NT2/D1 (cell line): Measurements from ENCODE around the gene BEND6.
"Not testable (repeated sequence)": the region's sequence is repeated elsewhere in the genome, so short reads cannot be mapped to it uniquely, and the experiment has no call there.

Experiments
- DNase-seq: peaks from one replicate; pipeline ENCODE4 v3.0.0-alpha.2; 2011; ENCODE audit warnings: low read depth, low spot score
- H3K27me3 ChIP-seq: 2 replicates; pipeline ENCODE4 v1.6.0; 2011; ENCODE audit warnings: mild to moderate bottlenecking; ENCODE audit not compliant: insufficient read length, insufficient read depth
- H3K36me3 ChIP-seq: 2 replicates; pipeline ENCODE4 v1.6.1; 2011; ENCODE audit warnings: mild to moderate bottlenecking, low read length, mixed read lengths; ENCODE audit not compliant: insufficient read depth, insufficient read length
- H3K4me1 ChIP-seq: 2 replicates; pipeline ENCODE4 v1.5.1; 2011; ENCODE audit not compliant: insufficient read depth, insufficient read length
- H3K4me3 ChIP-seq: 2 replicates; pipeline ENCODE4 v1.5.1; 2011; ENCODE audit warnings: low read depth; ENCODE audit not compliant: insufficient read length
- H3K9ac ChIP-seq: 2 replicates; pipeline ENCODE4 v1.6.0; 2011; ENCODE audit warnings: low read depth; ENCODE audit not compliant: insufficient read length
- H3K9me3 ChIP-seq: 2 replicates; pipeline ENCODE4 v1.5.1; 2011; ENCODE audit warnings: mild to moderate bottlenecking, low read length; ENCODE audit not compliant: insufficient read depth
- SUZ12 ChIP-seq: IDR thresholded peaks from 2 replicates; pipeline ENCODE4 v1.6.1; 2011; ENCODE audit not compliant: insufficient read length, insufficient read depth; ENCODE audit errors: extremely low read depth
- YY1 ChIP-seq: IDR thresholded peaks from 2 replicates; pipeline ENCODE4 v1.6.1; 2011; ENCODE audit not compliant: insufficient read length, insufficient read depth
- ZNF274 ChIP-seq: IDR thresholded peaks from 2 replicates; pipeline ENCODE4 v1.6.1; 2011; ENCODE audit warnings: mild to moderate bottlenecking, low read depth, low read length

The BEND6 gene

GRCh38 chr6:56986611-56987010 lies 31.7 kb downstream of the BEND6 start:
- H3K4me3 ChIP-seq: no peak overlapping the region
- H3K9ac ChIP-seq: no peak overlapping the region
- no peaks in the 10 kb centered on the region for H3K4me1 ChIP-seq
- H3K9me3 ChIP-seq: no peaks in the 10 kb centered on the region
- H3K36me3 ChIP-seq: no peaks in the 10 kb centered on the region
- H3K27me3 ChIP-seq: no peaks in the 10 kb centered on the region
- TF ChIP-seq YY1 (no peak), SUZ12 (no peak), ZNF274 (no peak)
- no peak for DNase-seq

GRCh38 chr6:56988145-56988544 lies 33.2 kb downstream of the BEND6 start:
- Histone ChIP-seq H3K27me3 (no peaks in the 10 kb centered on the region), H3K36me3 (no peaks in the 10 kb centered on the region), H3K4me1 (no peaks in the 10 kb centered on the region), H3K9me3 (no peaks in the 10 kb centered on the region), H3K4me3 (no peak overlapping the region), H3K9ac (no peak overlapping the region)
- no peak for DNase-seq
- TF ChIP-seq SUZ12 (no peak), ZNF274 (no peak), YY1 (no peak)

GRCh38 chr6:56992036-56992435 lies 37.1 kb downstream of the BEND6 start:
- TF ChIP-seq SUZ12 (no peak), YY1 (no peak), ZNF274 (no peak)
- H3K4me1 ChIP-seq: no peaks in the 10 kb centered on the region
- no peaks in the 10 kb centered on the region for H3K9me3 ChIP-seq
- no peaks in the 10 kb centered on the region for H3K27me3 ChIP-seq
- no peak overlapping the region for H3K9ac ChIP-seq
- H3K4me3 ChIP-seq: no peak overlapping the region
- no peaks in the 10 kb centered on the region for H3K36me3 ChIP-seq
- DNase-seq: no peak

- Histone ChIP-seq H3K4me3 (no peak overlapping the region), H3K9ac (no peak overlapping the region), H3K36me3 (no peaks in the 10 kb centered on the region), H3K4me1 (no peaks in the 10 kb centered on the region), H3K27me3 (no peaks in the 10 kb centered on the region), H3K9me3 (no peaks in the 10 kb centered on the region)
- TF ChIP-seq YY1 (no peak), ZNF274 (no peak), SUZ12 (no peak)
- DNase-seq: no peak
Observed at GRCh38 chr6:56992703-56993102, 37.8 kb downstream of the BEND6 start.

- DNase-seq: no peak
Observed at GRCh38 chr6:56995347-56995902, 40.5 kb downstream of the BEND6 start.

GRCh38 chr6:56996401-56996800 lies 41.5 kb downstream of the BEND6 start:
- no peak for DNase-seq

More at GRCh38 chr6:56995347-56995902, 40.5 kb downstream of the BEND6 start:
- no peak overlapping the region for H3K4me3 ChIP-seq
- no peak overlapping the region for H3K9ac ChIP-seq
- H3K36me3 ChIP-seq: no peaks in the 10 kb centered on the region
- peaks cover 12% of the 10 kb centered on the region for H3K9me3 ChIP-seq
- no peaks in the 10 kb centered on the region for H3K27me3 ChIP-seq
- no peaks in the 10 kb centered on the region for H3K4me1 ChIP-seq
- no peak for TF ChIP-seq YY1
- TF ChIP-seq SUZ12: no peak
- TF ChIP-seq ZNF274: no peak

GRCh38 chr6:56999049-56999448 lies 44.1 kb downstream of the BEND6 start:
- TF ChIP-seq ZNF274: no peak
- TF ChIP-seq SUZ12: no peak
- no peak for TF ChIP-seq YY1
- H3K9me3 ChIP-seq: peaks cover 12% of the 10 kb centered on the region

More at GRCh38 chr6:56996401-56996800, 41.5 kb downstream of the BEND6 start:
- no peak overlapping the region for H3K4me3 ChIP-seq
- peaks cover 12% of the 10 kb centered on the region for H3K9me3 ChIP-seq
- no peaks in the 10 kb centered on the region for H3K27me3 ChIP-seq
- no peak for TF ChIP-seq YY1
- no peak for TF ChIP-seq ZNF274
- TF ChIP-seq SUZ12: no peak
- no peaks in the 10 kb centered on the region for H3K36me3 ChIP-seq
- H3K9ac ChIP-seq: no peak overlapping the region
- no peaks in the 10 kb centered on the region for H3K4me1 ChIP-seq

GRCh38 chr6:56999748-57000147 lies 44.8 kb downstream of the BEND6 start:
- not testable (repeated sequence) for H3K36me3 ChIP-seq, DNase-seq, H3K9ac ChIP-seq, H3K27me3 ChIP-seq, H3K4me1 ChIP-seq, H3K4me3 ChIP-seq
- peaks cover 12% of the 10 kb centered on the region for H3K9me3 ChIP-seq

More at GRCh38 chr6:56999049-56999448, 44.1 kb downstream of the BEND6 start:
- H3K4me3 ChIP-seq: no peak overlapping the region
- H3K4me1 ChIP-seq: no peaks in the 10 kb centered on the region
- no peaks in the 10 kb centered on the region for H3K36me3 ChIP-seq
- DNase-seq: no peak
- H3K9ac ChIP-seq: no peak overlapping the region
- no peaks in the 10 kb centered on the region for H3K27me3 ChIP-seq
